Right renal pelvis (tissue), 4 donors: ENCODE data around the gene SLC38A1. TPM values are rescaled to one million over a fixed set of nuclear protein-coding genes. Genes with fewer than 3 reads are reported as not detected.

Experiments
- DNase-seq, 4 donors: peaks; one replicate each; pipeline ENCODE4 v3.0.0-alpha.2; 2013; ENCODE audit warnings: low read depth in 4 of 4, low spot score in 3 of 4, missing footprints in 1 of 4
- polyA plus RNA-seq, 4 donors: library from polyadenylated mRNA; unstranded; fragments of 120-200 nt; gene quantifications; one replicate each; pipeline ENCODE4 v1.2.1, GENCODE V29; 2013; ENCODE audit not compliant: insufficient read length in 4 of 4

The SLC38A1 gene
- polyA plus RNA-seq, 4 donors, result 61.3 to 73.2 (median 65.4) TPM

DNA sequence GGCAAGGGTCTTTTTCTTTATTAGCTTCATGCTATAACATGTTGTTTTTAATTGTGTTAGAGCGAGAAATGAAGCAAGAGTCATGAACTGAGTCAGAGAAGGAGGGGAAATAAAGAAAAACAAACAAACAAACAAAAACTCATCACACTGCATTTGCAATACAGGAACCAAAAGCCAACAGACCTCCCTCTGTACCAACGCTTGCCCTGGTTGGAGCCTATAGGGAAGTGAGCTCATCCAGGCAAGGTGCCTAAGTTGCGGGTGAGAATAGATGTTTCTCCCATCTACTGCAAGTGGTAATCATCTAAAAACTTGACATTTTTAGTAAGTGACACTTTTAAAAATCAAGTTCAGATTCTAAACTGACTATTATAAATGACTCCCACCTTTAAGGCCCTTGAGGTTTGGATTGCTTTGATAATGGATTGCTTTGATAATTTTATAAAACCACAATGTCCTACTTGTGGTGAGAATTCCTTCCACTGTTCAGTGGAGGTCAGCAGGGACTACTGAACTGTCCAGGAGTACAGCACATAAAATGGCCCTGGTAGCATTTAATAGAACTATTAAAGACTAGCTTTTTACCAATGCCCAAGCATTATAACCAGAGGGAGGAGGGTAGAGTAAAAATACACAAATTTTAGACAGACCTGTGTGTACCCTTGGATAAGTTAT lies 31.3 kb downstream of the SLC38A1 start:
- no peak for DNase-seq

DNA sequence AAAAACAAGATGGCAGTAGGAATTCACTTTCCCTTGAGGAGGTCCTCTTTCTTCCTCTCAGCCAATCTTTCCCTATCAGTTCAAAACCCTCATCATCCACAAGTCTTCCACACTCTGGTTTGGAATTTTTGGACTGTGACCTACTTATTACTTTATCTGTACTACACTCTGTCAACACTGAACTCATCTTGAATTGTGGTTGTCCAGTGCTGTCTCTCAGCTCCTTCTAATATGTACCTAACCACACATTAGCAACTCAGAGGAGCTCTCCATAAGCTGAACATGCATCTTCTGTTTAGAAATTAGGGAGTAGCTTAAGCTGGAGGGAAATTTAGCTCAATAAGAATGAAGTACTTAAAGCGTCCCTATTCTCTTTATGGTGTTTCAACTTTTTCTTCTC lies 34.8 kb downstream of the SLC38A1 start:
- no peak for DNase-seq

DNA sequence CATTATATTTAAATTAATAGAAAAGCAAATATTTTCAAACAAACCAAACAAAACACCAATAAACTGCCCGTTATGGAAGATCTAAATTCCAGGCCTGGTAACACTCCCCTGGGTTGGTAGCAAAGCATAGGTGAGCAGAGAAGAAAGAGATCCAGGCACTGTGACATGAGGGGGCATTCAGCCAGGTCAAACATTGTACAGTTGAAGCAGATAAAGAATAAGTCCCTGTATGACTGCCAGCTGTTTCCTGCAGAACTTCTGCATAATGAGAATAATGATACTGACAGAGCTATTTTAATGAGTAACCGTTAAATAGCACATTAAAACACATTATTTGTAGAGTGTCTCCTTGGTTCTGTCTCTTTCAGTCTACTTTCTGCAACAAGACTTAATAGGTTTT lies 35.4 kb downstream of the SLC38A1 start:
- no peak for DNase-seq

DNA sequence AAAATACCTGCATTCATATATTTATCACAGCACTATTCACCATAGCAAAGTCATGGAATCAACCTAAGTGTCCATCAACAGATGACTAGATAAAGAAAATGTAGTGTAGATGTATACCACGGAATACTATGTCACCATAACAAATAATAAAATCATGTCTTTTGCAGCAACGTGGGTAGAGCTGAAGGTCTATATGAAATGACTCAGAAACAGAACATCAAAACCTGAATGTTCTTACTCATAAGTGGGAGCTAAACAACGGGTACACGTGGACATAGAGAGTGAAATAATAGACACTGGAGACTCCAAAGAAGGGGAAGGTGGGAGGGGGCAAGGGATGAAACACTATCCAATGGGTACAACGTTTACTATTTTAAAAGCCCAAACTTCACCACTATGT lies 37.9 kb downstream of the SLC38A1 start:
- no peak for DNase-seq

DNA sequence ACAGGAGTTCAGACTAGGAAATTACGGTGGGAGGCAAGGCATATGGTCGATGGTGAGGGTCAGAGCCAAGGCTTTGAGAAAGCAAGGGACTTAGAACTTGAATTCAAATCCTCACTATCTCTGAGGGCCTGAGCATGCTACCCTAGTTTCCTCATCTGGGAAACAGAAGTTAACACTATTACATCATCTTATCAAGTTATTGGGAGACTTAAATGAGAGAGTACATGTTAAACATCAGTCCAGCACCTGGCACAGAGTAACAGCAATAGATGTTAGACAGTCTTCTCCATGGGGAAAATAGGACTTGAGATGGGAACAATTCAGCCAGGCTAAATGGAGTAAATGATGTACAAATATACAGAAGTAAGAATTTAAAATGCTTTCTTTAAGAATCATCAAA lies 38.5 kb downstream of the SLC38A1 start:
- DNase-seq, result no peak

DNA sequence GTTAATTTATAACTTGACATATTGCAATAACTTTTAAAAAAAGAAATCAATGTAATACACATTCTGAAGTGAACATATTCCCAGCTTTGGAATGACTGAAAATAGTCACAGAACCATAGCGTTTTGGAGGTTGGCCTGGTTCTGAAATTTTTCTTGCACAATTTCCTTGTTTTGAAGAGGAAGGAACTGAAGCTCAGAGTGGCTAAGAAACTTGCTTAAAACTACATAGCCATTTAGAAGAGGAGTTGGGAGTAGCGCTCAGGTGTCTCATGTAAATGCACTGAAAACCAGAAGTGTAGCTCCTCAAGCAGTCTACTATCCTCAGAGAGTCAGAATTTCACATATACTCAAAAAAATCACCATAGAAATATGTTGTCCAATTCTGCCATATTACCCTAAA lies 41.2 kb downstream of the SLC38A1 start:
- DNase-seq, result no peak

DNA sequence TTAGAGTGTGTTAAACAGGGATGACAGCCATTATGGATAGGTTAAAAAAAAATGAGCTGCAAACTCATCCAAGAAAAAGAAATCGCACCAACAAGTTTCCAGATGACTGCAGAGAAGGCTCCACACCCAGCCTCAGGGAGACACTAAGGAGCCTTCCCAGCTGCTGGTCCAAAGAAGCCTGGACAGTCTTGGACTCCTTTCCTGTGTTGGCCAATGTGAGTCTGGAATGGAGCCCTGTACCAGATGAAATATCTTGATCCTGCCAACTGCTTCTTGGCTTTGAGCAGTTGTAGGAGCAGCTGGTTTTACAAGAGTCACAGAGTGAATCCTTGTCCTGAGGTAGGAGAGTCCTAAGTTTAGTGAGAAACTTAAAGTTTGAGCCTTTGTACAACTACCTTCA lies 44.5 kb downstream of the SLC38A1 start:
- DNase-seq, result no peak

DNA sequence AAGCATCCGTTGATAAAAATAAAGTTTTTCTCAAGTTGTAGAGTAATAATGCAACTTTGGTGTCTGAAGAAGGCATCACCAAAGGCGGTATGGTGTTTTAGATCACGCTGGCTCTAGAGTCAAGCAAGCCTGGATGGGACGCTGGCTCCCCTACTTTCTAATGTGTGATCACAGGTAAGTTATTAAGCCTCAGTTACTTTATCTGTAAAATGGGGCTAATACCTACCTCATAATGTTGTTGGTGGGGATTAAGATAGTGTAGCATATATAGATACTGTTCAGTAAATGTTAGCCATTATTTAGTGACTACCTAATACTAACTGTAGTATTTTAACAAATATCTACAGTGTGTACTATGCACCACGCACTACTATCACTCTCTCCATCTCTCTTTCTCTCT lies 45.8 kb downstream of the SLC38A1 start:
- no peak for DNase-seq

DNA sequence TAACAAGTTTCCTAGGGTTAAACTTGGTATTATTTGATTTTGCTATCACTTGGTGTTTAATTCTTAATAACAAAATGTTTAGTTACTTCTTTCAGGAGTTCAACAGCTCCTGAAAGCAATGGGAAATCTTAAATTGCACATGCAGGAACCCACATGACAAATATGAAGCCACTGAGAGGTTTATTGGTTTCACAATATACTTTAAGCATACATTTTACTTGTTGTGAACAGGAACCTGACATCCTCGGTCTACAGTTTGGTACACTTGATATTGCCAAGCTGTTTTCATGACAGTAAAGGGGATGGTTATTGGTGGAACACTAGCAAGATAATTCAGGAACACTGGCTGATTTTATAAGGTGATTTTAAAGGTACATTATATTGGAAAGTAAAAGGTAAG lies 46.2 kb downstream of the SLC38A1 start:
- DNase-seq, result no peak

DNA sequence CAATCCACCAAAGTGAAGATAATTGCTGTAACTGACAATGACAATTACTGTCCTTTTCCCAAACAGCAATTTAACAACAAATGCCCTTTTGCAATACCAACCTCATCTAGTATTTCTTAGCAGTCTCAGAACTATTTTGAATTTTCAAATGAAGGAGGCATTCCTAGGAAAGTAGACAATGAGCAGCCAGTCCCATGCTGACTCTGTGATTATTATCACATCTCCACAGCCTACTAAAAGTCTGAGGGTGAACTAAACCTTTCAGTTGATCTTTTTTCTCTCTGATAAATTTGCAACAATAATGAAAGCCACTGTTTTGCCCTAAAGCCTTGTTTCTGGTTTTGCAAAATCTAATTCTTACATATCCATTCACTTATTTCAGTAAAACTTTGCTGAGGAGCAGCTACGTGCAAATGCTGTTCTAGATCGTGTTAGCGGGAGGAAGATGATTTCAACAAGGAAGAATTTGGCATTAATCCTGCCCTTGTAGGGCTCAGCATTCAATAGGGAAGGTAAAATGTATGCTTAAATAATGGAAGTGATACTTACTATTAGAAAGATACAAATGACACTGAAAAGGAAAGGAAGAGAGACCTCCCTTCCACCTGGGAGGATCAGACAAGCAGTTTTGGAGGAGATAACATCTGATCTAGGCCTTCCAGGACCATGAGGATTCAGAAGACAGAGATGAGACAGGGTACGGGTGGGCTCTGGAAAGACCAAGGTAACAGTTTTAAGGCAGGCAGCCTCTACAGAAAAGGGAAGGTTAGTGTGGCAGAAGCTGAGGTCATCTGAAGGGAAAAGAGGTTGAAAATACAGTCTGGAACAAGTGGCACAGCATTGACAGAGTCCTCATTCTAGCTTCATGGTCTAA lies 47.4 kb downstream of the SLC38A1 start:
- DNase-seq, result no peak

DNA sequence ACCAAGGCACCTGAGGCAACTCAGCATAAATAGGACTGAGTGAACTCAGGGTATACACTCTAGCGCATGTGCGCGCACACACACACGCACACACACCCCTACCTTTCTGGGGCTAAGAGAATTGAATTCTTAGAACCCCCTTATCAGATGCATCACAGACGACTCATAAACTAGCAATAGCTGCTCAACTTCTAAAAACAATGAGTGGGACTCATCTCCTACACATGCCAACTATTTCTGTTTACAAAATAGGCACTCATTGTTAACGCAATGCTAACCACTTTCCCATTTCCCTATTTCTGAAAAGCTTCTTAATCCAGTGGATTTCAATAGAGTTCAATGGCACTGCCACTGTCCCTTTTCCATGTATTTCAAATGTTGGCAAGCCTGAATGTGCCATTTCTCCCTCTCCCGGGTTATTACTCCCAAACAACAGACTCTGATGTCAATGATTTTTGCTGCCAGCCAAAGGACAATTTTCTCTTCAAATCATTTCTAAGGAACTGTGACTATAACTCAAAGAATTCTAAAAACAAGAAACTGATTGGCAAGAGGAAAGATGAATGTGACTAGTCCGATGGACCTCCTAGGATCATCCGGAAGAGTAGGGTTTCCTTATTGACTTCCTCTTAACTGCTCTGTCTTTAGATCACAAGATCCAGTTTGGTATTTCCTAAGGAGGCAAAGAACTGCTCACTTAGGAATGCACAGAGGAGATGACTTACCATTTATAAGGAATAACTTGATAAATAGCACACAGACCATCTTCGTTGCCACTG lies 48.8 kb downstream of the SLC38A1 start:
- no peak for DNase-seq

DNA sequence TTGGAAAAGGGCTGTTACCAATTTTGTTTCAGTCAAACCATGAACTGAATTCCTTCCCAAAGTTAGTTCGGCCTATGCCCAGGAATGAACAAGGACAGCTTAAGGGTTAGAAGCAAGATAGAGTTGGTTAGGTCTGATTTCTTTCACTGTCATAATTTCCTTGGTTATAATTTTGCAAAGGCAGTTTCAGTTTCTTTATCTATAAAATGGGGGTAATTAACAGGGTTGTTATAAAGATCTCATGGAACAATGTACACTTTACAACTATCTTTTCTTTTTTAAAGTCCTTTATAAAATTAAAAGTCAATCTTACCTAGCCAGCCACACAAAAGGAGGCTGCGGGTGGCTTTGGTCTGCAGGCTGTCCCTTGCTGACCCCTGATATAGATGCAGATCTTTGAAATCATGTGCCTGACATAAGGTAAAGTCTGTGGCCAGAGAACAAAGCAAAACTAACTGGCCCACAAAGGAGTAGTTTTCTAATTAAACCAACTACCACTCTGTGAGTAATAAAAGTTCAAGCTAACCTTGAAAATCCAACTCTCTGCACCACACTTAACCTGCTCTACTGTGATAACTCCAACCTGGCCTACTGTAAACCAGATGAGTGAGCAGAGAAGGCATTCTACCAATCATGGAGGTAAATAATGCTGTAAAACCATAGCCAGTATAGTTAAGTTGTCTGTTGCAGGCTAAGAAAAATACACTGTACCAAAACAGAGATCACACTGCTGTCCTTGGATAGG lies 49.5 kb downstream of the SLC38A1 start:
- DNase-seq, result no peak

DNA sequence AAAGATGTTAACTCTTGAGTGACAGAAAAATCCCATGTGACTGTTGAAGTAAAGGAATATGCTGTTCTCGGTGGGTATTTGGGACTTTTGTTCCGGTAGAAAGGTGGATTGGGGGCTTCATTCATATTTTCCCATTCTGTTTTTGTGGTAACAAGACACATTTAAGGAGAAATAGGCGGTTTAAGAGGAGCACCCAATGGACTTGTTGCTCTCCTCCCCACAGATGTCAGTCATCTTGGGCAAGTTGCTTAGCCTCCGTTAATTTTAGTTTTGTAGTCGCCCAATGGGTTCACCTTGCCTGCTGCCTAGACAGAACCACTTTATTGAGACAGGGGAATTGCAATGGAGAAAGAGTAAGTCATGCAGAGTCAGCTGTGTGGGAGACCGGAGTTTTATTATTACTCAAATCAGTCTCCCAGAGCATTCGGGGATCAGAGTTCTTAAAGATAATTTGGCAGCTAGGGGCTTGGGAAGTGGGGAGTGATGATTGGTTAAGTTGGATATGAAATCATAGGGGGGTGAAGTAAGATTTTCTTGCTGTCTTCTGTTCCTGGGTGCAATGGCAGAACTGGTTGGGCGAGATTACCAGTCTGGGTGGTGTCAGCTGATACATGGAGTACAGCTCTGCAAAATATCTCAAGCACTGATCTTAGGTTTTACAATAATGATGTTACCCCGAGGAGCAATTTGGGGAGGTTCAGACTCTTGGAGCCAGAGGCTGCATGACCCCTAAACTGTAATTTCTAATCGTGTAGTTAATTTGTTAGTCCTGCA lies 50.3 kb downstream of the SLC38A1 start:
- DNase-seq, result no peak

DNA sequence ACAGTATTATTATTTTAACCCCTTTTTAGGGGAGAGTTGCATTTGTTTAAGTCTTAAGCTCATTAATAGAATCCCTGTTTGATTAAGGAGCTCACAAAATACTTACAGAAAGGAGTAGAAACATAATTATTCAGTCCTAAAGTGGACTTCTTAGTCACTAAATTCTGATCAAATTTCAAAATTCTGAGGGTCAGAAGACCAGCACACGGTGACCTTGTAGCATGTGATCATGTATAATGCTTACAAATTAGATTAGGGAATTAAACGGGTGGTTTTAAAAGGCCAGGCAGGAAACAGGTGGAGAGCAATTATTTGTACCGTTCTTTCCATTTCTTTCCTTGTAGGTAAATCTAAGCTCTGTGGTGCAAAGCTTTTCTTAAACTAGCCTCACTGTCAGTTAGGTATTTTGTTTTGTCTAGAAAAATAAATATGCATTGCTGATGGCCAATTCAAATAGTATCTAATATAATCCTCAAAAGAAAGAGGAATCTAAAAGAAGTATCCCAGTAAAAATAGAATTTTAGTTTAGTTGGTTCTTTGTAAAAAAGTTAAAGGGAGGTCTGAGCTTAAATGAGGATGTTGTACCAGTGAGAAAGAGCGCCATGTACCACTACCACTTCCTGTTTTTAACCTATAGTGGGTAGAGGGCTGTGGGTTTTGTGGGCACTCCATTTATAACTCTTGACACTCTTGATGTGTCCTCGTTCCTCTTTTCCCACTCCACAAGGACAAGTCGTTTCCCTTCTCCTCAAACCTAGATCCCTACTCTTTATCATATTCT lies 51.1 kb downstream of the SLC38A1 start:
- no peak for DNase-seq

DNA sequence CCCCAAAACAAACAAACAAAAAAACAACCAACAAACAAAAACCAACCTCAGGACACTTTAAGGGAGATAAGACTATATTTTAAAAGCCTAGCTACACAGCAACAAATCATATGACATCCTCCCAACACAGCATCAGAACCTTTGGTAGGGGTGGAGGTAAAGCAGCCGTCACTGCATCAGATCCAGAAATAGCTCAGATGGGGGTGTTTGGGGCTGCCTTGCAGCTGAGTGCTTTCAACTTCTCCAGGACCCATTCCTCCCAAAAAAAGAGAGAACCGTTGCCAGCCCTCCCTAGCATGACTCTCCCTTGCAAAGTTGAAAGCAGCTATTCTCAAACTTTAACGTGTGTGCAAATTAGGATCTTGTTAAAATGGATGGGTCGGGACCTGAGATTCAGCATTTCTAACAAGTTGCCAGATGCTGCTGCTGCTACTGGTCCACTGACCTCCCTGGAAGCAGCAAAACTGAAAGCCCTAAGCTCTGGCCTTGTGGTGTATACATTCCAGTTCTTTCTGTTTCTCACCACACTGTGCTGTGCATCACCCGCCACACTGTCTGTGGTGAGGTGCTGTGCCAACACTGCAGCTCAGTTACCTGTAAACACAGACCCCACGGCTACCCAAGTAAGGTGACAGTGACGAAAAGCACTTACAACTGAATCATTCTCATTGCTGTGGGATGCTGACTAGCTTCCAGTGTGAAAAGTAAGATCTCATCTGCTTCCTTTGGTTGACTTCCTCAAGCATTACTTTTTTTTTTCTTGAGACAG lies 54.0 kb downstream of the SLC38A1 start:
- no peak for DNase-seq

DNA sequence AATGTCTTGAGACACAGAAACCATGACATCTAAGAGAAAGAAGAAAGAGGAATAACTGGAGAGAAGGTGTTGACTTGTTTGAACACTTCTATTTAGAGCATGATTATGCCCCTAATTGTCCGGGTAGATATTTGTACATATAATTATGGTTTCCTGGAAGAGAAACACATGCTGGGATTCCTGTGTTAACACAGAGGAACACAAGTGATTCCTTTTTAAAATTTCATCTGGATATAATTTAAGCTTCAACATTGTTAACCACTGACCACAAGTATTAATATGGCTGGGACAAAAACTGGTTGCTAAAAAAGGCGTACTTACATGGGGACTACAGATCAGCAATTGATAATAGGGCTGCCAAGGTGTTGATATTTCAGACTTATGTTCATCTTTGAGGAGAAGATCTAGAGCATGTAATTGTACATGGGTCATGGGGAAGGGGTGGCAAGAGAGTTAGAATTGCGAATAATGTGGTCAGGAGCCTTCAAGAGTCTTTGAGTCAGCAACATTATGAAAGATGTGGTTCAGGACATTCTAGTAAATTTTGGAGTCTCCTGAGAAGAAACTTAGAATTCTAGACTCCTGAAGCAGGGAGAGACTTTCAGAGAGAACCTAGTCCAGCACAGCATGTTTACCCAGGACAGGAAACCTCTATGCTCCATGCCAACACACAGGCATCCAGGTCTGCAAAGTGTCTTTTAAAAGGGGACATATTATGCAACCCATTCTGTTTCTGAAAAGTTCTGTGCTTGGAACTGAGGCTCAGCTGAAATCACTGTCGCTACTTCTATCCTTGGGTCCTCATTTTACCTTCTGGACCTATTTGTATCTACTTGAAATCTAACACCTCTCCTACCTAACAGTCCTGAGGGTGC lies 56.5 kb downstream of the SLC38A1 start:
- no peak for DNase-seq

DNA sequence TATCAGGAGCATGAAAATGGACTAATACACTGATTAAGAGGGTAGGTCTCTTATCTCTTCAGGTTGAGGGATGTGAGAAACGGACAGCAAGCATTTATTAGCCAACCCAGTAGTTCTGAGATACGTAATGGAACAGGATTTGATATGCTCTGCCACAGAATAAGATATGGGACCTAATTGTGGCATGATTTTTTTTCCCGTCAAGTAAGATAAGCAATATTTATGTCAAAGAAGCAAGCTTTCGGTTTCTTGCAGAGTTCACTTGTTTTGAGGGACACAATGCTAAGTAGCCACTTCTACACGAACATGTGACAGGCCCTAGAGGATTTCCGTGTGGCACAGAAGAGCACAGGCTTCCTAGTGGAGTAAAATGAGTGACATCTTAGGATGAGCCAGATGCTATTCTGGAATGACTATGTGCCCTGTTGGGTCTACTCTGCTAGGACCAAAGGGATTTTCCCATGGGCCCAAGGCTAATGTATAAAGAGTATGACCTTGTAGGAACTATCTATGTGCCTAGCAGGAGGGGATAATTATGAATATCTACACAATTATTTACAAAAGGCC lies 57.9 kb downstream of the SLC38A1 start:
- DNase-seq, result no peak
